ENCODE data around the gene SHISA4. TPM values are rescaled to one million over a fixed set of nuclear protein-coding genes. Genes with fewer than 3 reads are reported as not detected.
A peak's percentile ranks its signal among the peaks of the same experiment; 100 is the strongest.
"Not testable (repeated sequence)": the region's sequence is repeated elsewhere in the genome, so short reads cannot be mapped to it uniquely, and the experiment has no call there.

The SHISA4 gene
- total RNA-seq, 1 donor from 2014 or later = 8.6 TPM

GRCh38 chr1:201937624-201938213 lies 49.0 kb downstream of the SHISA4 start:
- H3K27ac ChIP-seq = no peak overlapping the region
- no peak for TF ChIP-seq CTCF (IDR thresholded peaks at IDR 0.05)
- no peak for ATAC-seq

GRCh38 chr1:201938440-201939035 lies 49.8 kb downstream of the SHISA4 start:
- no peak for DNase-seq

More at GRCh38 chr1:201937624-201938213, 49.0 kb downstream of the SHISA4 start:
- Histone ChIP-seq H3K27me3 (no peaks in the 10 kb centered on the region), H3K4me3 (no peak overlapping the region), H3K4me1 (no peaks in the 10 kb centered on the region), H3K9me3 (no peaks in the 10 kb centered on the region), H3K36me3 (no peaks in the 10 kb centered on the region)
- no peak for DNase-seq
- intact Hi-C loops (cut with DNase I) = no loop called here

GRCh38 chr1:201939148-201939547 lies 50.5 kb downstream of the SHISA4 start:
- TF ChIP-seq CTCF (IDR thresholded peaks at IDR 0.05) = no peak
- H3K4me1 ChIP-seq = no peaks in the 10 kb centered on the region
- intact Hi-C loops (cut with DNase I) = no loop called here
- no peaks in the 10 kb centered on the region for H3K9me3 ChIP-seq
- no peak for ATAC-seq
- no peaks in the 10 kb centered on the region for H3K36me3 ChIP-seq
- DNase-seq = no peak
- no peak overlapping the region for H3K4me3 ChIP-seq
- H3K27ac ChIP-seq = peak overlapping the region; percentile 58
- H3K27me3 ChIP-seq = peaks cover 4% of the 10 kb centered on the region

More at GRCh38 chr1:201938440-201939035, 49.8 kb downstream of the SHISA4 start:
- Histone ChIP-seq H3K36me3 (no peaks in the 10 kb centered on the region), H3K4me3 (no peak overlapping the region), H3K9me3 (no peaks in the 10 kb centered on the region), H3K27me3 (no peaks in the 10 kb centered on the region), H3K27ac (peak overlapping the region; percentile 58), H3K4me1 (no peaks in the 10 kb centered on the region)
- ATAC-seq = no peak
- intact Hi-C loops (cut with DNase I) = no loop called here
- TF ChIP-seq CTCF (IDR thresholded peaks at IDR 0.05) = no peak

- Histone ChIP-seq H3K9me3 (no peaks in the 10 kb centered on the region), H3K27ac (peak overlapping the region; percentile 58), H3K27me3 (peaks cover 8% of the 10 kb centered on the region), H3K4me3 (no peak overlapping the region), H3K36me3 (no peaks in the 10 kb centered on the region), H3K4me1 (no peaks in the 10 kb centered on the region)
- intact Hi-C loops (cut with DNase I) = no loop called here
- no peak for DNase-seq
- no peak for TF ChIP-seq CTCF (IDR thresholded peaks at IDR 0.05)
- ATAC-seq = peak; percentile 50
Observed at GRCh38 chr1:201939574-201939973, 50.9 kb downstream of the SHISA4 start.

GRCh38 chr1:201940316-201940715 lies 51.6 kb downstream of the SHISA4 start:
- DNase-seq; ATAC-seq; H3K36me3 ChIP-seq; H3K27ac ChIP-seq; H3K4me3 ChIP-seq; H3K4me1 ChIP-seq; intact Hi-C loops (cut with DNase I); H3K9me3 ChIP-seq: not testable (repeated sequence)
- peaks cover 10% of the 10 kb centered on the region for H3K27me3 ChIP-seq

- no peak overlapping the region for H3K27ac ChIP-seq
- TF ChIP-seq CTCF (IDR thresholded peaks at IDR 0.05) = no peak
- DNase-seq (no peak), ATAC-seq (no peak)
- H3K4me1 ChIP-seq = no peaks in the 10 kb centered on the region
- no peaks in the 10 kb centered on the region for H3K36me3 ChIP-seq
- peak overlapping the region; percentile 23 for H3K4me3 ChIP-seq
- H3K27me3 ChIP-seq = peaks cover 10% of the 10 kb centered on the region
- no peaks in the 10 kb centered on the region for H3K9me3 ChIP-seq
- intact Hi-C loops (cut with DNase I) = no loop called here
Observed at GRCh38 chr1:201941420-201942128, 52.9 kb downstream of the SHISA4 start.
